ENCODE data around the gene GRIN3B.

GRIN3B gene

GRCh38 chr19:1007399-1008251, 7.4 kb downstream of the GRIN3B start:
- no peak for DNase-seq (ENCODE audit: low spot score)

GRCh38 chr19:1008268-1009040, 8.2 kb downstream of the GRIN3B start:
- DNase-seq (ENCODE audit: low spot score), result no peak

DNA sequence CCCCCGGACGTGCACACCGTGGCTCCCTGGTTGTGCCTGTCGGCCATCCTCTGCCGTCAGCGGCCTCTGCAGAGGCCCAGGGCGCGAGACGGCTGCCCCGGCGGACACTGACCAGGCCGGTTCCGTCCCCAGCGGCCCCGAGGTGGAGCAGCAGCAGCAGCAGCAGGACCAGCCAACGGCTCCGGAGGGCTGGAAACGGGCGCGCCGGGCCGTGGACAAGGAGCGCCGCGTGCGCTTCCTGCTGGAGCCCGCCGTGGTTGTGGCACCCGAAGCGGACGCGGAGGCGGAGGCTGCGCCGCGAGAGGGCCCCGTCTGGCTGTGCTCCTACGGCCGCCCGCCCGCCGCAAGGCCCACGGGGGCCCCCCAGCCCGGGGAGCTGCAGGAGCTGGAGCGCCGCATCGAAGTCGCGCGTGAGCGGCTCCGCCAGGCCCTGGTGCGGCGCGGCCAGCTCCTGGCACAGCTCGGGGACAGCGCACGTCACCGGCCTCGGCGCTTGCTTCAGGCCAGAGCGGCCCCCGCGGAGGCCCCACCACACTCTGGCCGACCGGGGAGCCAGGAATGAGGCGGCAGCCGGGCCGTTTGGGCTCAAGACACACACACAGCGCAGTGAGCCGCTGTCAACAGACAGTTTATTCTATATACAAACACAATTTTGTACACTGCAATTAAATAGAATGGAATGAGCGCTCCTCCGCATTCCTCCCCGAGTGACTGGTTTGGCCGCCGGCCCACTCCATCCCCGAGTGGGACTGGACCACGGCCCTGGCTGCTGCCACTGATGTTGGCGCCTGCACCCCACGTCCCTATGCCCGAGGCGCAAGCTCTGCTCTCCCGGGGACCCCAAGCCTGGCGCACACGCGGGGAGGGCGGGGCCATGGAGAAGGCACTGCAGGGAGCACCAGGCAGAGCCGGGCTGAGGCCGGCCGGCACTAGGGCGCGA, 9.1 kb downstream of the GRIN3B start:
- no peak for DNase-seq (ENCODE audit: low spot score)

- no peak for DNase-seq (ENCODE audit: low spot score)
Observed at GRCh38 chr19:1009981-1010538, 9.8 kb downstream of the GRIN3B start.

- DNase-seq (ENCODE audit: low spot score), result no peak
Observed at GRCh38 chr19:1010586-1011510, 10.6 kb downstream of the GRIN3B start.

- no peak for DNase-seq (ENCODE audit: low spot score)
Observed at GRCh38 chr19:1011831-1012333, 11.7 kb downstream of the GRIN3B start.

DNA sequence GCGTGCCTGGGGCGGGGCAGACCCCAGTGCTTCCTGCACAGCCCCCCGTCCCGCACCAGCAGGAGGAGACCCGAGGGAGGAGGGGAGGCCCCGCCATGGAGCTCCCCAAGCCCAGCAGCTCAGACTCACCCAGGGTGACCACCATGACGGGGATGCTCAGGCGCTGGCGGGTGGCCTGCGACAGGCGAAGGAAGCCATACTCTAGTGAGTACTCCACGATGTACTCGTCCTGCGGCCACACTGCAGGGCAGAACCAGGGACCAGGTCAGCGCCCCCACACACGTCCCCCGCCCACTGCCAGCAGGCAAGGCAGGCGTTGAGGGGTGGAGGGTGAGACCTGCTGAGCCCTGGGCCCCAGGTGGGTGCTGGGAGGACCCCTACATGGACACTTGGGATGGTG, 12.1 kb downstream of the GRIN3B start:
- DNase-seq (ENCODE audit: low spot score), result no peak

- no peak for DNase-seq (ENCODE audit: low spot score)
Observed at GRCh38 chr19:1013218-1013617, 13.0 kb downstream of the GRIN3B start.

- DNase-seq (ENCODE audit: low spot score), result no peak
Observed at GRCh38 chr19:1014161-1015060, 14.2 kb downstream of the GRIN3B start.

DNA sequence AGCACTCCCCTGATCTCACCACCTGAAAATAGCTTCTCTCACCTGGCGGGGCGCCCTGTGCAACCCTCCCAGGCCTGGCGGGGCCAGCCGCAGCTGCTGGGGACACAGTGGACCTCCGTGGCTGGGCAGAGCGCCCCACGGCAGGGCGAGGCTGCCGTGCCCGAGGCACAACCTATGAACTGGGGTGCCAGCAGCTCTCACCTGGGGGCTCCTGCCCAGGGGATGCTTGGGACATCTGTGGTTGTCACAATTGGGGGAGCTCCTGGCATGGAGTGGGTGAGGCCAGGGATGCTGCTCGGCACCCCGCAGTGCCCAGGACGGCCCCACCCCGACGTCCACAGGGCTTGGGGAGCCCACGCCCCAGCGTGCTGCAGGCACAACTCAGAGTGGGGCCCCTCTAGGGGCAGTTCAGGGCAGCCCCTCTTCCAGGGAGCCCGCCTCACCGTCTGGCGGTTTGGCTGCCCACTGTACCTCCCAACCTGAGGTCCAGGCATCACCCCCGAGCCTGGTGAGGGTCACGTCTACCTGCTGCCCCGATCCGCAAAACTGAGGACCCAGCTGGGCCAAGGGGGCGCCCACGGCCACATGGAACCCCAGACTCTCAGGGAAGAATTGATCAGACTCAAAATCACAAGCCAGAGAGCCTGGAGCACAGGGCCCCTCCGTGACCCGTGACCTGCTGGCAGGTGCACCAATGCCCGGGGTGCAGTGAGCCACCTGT, 15.0 kb downstream of the GRIN3B start:
- DNase-seq (ENCODE audit: low spot score), result no peak

GRCh38 chr19:1015782-1016646, 15.8 kb downstream of the GRIN3B start:
- DNase-seq (ENCODE audit: low spot score), result no peak

- no peak for DNase-seq (ENCODE audit: low spot score)
Observed at GRCh38 chr19:1016647-1017114, 16.5 kb downstream of the GRIN3B start.

DNA sequence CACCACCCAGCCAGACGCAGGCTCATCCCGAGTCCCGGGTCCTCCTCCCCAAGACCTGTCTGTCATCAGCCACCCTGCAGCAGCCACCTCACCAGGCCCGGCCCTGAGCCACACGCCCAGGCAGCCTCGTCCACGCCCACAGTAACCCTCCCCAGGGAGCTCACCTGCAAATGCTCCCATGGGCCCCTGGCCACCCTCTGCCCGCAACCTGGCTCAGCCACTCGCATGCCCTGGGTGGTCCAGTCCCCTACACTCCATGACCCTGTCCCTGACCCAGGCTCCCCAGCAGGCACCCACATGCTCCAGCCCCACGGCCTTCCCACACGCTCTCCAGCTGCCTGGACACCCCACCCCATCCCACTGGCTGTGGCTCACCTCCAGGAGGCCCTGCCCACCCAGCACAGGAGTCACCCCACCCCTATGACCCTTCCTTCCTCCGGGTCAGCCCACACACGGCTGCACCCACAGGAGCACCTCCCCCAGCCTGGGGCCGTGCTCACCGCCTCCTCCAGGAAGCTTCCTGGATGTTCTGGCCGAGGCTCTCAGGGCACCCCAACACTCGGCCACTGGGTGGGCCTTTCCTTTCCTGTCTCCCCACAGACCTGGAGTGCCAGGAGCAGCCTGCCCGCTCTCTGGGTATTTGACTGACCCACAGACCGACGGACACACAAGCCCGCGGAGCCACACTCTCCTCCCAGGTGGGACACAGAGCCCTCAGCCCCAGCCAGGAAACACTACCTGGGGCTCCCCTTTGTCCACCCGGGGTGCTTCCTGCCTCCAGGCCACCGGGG, 17.1 kb downstream of the GRIN3B start:
- DNase-seq (ENCODE audit: low spot score), result no peak

- no peak for DNase-seq (ENCODE audit: low spot score)
Observed at GRCh38 chr19:1017906-1018305, 17.7 kb downstream of the GRIN3B start.

DNA sequence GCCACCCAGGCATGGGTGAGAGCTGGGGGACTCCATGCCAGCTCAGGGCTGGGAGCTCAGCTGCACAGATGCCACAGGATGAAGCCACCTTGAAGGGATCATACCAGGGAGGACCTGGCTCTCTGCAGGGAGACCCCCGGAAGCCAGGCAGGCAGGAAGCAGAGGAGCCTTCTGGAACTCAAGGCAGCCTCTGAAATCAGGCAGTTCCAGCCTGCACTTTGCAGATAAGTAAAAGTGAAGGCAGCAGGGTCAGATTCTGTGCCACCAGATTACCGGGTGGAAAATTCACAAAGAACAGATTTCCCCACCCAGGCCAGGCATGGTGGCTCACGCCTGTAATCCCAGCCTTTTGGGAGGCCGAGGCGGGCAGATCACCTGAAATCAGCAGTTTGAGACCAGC, 18.2 kb downstream of the GRIN3B start:
- DNase-seq (ENCODE audit: low spot score), result no peak

- DNase-seq (ENCODE audit: low spot score), result no peak
Observed at GRCh38 chr19:1018932-1019615, 18.9 kb downstream of the GRIN3B start.

Measured in left forelimb (tissue), 1 donor.